Measurements from ENCODE around the gene ADGRL3.
"Not testable (repeated sequence)": the region's sequence is repeated elsewhere in the genome, so short reads cannot be mapped to it uniquely, and the experiment has no call there.

ADGRL3 gene

DNA sequence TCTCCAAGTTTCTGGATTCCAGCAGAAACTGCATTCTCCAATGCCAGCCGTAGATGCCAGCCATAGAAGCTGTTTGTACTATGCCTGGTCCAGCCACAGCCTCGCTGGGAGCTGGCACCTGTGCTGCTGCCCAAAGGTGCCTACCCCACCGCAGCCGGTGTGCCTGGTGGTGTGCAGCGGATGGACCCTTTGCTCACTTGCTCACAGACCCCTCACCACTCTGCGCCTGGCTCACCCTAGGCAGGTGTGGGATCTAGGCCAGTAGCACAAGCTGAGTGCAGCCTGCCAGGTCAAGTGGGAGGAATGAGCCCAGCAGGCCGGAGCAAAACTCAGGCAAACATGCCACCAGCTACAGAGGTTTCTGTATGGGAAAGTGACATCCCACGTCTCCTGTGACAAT lies 463.2 kb downstream of the ADGRL3 start:
- DNase-seq, result no peak

DNA sequence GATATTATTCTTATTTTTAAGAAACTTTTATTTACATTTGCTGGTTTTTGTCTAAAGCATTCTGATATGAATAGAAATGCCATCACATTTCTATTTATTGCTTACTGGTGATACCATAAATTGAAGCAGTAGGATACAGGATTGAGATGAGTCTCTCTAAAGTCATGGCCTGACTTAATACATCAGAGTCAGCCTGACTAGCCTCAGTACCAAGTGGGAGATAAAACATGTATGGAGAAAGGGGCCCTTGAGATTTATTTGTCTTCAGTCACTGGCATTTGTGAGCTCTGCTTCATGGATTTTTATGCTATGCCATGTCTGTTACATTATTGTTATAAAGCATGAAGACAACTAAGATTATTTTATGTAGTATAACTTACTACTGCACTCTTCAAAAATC lies 465.5 kb downstream of the ADGRL3 start:
- no peak for DNase-seq

DNA sequence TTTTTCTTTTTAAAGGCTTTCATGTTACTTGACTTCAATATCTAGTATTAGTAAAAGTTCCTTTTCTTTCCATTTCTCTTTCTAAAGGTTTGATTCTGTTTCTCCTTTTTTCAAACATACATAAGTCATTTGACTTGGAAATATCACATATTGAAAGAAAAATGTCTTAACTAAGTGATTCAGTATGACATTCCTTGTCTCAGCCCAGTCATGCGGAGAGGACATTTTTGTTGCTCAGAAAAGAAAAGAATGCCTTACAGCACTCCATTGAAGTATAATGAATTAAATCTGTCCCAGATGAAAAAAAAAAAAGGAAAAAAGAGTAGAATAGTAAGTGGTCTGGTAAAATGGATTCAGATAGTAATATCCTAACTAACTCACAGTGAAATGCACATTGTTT lies 466.1 kb downstream of the ADGRL3 start:
- no peak for DNase-seq

DNA sequence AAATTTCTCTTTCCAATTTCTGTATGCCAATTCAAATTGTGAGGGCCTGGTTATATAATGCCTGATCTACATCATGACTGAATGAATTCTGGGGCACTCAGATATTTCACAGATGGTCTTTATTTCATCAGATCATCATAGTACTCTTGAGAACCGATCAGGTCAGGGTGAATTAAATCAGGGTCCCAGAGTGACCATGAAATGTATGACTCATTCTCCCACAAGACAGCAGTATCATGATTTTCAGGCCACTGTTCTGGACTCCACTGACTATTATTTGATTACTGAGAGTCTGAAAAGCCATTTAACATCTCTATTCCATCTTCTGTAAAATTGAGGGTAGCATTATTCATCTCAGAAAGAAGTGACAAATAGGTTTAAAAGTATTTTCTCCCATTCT lies 471.5 kb downstream of the ADGRL3 start:
- DNase-seq, result no peak

DNA sequence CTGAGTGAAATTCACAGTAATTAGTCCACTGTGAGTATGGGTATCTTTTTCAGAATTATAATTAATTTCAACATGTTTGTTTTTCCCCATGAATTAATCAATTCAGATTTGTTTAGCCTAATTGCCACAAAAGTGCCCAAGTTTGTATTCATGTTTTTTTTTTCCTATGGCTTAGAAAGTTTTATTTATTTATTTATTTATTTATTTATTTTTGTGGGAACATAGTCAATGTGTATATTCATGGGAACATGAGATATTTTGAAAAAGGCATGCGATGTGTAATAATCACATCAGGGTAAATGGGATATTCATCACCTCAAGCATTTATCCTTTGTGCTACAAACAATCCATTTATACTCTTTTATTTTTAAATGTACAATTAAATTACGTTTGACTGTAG lies 475.3 kb downstream of the ADGRL3 start:
- DNase-seq, result no peak

DNA sequence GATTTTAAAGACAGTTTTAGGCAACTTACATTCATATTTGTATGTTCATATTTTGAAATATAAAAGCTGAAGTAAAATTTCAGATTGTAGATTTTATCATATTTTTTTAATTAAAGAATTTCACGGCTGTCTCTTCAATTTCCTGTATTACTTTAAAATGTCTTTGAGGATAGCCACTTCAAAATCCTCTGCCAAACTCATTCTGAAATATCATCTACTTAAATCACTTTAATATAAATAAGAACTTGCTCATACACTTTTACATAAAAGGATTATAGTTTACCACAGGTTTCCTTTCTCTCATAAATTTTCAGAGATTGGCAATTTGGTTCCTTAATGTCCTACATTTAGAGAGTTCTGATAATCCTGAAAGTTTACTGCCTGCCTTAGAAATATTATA lies 478.2 kb downstream of the ADGRL3 start:
- DNase-seq, result no peak

DNA sequence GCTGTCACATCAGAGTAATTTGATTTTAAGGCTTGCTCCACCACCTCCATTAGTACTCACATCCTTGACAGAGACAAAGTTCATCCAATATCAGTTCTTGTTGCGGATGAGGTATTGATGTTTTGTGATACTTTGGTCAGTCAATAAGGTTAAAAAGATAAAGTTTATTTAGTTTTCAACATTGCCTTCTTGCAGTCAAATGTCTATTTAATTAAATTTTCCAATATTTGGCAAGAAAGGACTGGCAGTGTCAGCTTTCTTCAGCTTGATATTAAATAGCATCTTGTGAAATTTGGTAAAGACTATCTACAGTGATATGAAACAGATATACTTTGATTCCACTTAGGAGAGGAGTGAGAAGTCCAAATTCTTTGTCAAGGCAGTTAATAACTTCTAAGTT lies 493.4 kb downstream of the ADGRL3 start:
- DNase-seq, result no peak

DNA sequence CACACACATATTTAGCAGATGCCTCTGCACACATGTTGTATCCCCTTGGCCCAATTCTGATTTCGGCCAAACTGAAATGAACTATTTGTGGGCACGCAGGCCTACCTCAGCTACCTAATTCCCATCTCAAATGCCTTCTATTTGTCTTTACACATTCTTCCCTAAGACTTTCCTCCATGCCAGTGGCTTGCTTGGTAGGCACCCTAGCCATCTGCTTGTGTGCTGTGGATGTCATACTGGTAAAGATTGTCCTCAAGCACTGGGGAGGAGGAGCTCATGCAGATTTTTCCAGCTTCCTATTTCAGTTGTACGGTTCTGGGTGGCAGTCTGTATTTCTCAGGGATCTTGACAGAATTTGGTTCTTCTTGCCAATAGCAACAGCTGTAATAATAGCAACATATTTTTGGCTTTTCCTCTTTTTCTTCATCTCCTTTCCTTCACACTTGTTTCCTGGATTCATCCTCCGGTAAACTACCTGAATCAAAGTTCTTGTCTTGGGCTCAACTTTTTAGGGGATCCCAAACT lies 514.3 kb downstream of the ADGRL3 start:
- DNase-seq, result no peak

DNA sequence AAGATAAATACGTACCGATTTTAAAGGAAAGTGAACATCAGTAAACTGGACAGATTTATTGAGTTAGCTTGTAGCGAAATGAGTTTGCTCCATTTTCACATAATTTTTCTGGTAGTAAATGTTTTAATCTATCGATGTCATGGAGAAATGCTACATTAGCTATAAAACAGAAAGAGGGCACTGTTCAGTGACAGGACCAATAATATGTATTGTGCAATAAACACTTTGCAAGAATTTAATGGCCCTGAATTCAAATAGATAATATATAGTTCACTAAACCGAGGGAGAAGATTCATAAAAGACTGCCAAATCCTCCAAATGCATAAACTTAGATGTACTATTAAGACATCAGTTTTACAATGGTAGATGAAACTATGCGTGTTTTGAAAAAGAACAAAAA lies 516.3 kb downstream of the ADGRL3 start:
- no peak for DNase-seq

DNA sequence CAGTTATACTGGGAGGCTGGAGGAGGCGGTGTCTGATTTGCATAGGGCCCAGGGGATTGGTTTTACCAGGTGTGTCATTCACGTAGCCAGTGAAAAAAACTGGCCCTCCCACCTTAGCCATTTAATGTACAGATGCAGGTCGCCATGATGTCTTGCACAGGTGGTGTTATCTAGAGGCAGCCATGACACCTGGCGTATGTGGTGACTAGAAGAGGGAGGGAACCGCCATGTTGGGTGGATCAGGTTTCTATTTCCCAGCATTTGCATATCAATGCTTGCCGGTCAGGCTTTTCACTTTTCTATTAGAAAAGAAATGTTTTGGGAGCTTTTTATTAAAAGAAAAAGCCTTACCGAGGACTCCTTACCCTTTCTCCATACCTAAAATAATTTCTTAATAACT lies 523.4 kb downstream of the ADGRL3 start:
- DNase-seq, result no peak

DNA sequence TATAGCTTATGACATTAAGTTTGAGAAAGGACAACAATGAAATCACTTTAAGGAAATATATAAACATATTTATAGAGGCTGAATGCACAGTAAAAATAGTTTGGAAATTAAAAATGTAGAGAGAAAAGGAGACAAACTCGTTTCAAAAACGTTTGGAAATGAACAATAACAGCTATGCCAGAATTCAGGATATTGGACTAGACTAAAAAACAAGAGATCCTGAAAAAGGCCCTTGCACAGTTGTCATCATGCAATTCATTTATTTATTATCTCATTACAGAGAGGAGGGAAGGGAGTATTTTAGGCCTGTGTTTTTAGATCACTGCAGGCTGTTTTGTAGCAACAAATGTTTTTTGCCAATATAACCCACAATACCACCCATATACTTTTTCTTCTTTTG lies 527.2 kb downstream of the ADGRL3 start:
- no peak for DNase-seq

DNA sequence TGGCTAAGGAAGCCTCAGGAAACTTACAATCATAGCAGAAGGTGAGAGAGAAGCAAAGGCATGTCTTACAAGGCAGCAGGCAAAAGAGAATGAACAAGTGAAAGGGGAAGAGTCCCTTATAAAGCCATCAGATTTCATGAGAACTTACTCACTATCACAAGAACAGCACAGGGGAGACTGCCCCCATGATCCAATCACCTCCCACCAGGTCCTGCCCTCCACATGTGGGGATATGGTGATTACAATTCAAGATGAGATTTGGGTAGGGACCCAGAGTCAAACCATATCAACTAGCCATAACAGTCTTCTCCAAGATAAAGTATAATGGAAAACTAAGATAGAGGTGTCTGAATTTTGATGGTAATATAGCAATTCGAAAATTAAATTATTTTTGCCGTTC lies 534.3 kb downstream of the ADGRL3 start:
- no peak for DNase-seq

DNA sequence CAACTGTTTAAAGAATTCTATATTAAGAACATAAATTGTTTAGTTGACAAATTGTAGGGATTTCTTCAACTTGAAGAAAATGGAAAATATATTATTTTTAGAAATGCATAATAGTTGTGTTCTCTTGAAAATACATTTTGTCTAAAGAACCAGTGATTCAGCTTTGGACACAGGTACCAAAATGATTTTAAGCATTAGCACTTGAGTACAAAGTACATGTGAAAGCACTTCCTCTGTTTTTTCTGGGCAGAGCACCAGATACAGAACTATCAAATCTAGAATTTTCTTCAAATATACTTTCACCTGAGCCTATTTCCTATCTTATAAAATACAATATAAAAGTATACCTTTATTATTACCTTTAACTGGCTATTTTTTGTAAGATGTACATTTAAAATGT lies 539.8 kb downstream of the ADGRL3 start:
- DNase-seq, result no peak

DNA sequence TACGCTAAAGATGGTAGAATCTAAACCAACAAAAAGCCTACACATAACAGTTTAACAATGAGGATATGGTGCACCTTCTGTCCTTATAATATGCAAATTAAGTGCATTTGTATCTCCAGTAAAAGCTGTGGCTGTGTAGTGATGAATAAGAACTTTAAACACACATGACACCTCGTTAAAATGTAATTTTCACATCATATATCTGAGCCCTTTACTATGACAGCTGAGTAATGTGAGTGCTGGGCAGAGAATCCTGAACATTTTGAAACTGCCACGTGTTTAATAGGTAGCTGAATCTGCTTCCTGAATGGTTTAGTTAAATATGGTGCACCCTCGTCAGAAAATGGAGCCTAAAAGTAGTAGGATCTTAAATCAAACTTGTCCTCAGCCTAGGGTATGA lies 540.8 kb downstream of the ADGRL3 start:
- DNase-seq, result no peak

DNA sequence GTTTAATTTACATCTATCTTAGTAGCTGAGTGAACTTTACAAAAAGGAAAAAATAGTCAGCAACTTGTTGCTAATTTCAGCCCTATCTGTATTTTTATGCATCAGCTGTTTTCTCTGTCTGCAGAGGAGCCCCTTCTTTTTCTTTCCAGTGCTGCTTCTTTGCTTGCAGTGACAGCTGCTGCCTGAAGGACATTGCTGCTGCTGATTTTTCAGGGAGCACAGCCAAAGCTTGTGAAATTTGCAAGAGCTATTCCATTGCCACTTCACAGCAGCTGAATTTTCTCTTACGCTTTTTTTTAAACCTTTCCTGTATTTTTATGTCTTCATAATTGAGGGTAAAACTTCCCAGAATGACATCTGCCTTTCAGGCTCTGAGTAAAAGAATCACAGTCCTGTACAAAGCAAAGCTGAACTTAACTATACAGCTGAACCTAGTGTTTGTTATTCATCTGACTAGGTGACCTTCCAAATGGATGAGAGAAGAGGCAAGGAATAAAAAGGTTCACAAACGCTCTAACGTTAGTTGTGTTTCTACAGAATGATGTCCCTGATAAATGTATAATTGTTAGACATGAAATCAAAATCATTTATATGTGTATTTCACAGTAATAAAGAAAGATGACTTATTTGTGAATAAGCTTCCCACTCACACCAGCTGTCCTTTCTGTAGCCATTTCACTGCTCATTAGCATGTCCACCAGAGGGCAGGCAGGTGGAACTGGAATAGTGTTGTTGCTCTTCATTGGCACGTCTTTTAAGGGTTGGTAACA lies 541.4 kb downstream of the ADGRL3 start:
- no peak for DNase-seq

DNA sequence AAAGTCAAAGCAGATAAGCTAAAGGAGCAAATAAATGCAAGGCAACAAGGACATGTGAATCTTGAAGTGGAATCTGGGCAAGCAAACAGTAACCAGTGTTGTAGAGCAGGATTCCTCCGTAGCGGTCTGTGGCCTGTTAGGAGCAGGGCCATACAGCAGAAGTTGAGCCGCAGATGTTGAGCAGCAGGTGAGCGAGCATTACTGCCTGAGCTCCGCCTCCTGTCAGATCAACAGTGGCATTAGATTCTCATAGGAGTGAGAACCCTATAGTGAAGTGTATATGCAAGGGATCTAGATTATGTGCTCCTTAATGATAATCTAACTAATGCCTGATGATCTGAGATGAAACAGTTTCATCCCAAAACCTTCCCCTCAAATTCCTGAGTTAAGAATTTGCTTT lies 550.7 kb downstream of the ADGRL3 start:
- no peak for DNase-seq

DNA sequence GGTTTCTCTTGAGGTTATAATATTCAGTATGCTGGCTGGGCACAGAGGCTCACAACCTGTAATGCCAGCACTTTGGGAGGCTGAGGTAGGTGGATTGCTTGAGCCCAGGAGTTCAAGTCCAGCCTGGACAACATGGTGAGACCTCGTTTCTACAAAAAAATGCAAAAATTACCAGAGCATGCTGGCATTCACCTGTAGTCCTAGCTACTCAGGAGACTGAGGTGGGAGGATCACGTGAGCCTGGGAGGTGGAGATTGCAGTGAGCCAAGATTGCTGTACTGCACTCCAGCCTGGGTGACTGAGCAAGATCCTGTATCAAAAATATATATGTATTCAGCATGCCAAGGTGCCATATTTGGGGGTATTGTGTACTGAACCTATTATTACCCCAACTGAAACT lies 552.5 kb downstream of the ADGRL3 start:
- no peak for DNase-seq

DNA sequence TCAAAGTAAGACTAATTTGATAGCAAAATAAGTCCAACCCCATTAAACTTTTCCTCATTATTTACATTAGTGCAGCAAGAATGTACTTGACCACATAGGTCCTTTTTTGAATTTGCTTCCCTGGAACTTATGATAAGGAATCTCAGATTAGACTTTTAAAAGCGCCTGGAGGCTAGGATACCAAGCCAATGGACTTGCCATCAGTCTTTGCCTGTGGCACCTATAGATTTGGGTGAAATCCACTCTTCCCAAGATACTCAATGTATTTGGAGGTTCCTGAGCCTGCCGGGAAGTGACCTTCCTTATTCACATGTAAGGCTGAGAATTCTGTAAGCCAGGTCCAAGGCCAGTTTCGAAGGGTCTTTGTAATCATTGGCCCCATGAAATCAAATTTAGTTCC lies 553.6 kb downstream of the ADGRL3 start:
- no peak for DNase-seq

DNA sequence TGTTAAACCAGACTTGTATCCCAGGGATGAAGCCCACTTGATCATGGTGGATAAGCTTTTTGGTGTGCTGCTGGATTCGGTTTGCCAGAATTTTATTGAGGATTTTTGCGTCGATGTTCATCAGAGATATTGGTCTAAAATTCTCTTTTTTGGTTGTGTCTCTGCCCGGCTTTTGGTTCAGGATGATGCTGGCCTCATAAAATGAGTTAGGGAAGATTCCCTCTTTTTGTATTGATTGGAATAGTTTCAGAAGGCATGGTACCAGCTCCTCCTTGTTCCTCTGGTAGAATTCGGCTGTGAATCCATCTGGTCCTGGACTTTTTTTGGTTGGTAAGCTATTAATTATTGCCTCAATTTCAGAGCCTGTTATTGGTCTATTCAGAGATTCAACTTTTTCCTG lies 556.8 kb downstream of the ADGRL3 start:
- DNase-seq, result not testable (repeated sequence)

DNA sequence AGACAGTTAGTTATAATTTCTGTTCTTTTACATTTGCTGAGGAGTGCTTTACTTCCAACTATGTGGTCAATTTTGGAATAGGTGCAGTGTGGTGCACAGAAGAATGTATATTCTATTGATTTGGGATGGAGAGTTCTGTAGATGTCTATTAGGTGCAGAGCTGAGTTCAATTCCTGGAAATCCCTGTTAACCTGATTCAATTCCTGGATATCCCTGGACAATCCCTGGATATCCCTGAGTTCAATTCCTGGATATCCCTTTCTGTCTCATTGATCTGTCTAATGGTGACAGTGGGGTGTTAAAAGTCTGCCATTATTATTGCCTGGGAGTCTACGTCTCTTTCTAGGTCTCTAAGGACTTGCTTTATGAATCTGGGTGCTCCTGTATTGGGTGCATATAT lies 557.9 kb downstream of the ADGRL3 start:
- not testable (repeated sequence) for DNase-seq

DNA sequence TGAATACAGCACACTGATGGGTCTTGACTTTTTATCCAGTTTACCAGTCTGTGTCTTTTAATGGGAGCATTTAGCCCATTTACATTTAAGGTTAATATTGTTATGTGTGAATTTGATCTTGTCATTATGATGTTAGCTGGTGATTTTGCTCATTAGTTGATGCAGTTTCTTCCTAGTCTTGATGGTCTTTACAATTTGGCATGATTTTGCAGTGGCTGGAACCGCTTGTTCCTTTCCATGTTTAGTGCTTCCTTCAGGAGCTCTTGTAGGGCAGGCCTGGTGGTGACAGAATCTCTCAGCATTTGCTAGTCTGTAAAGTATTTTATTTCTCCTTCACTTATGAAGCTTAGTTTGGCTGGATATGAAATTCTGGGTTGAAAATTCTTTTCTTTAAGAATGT lies 558.5 kb downstream of the ADGRL3 start:
- DNase-seq, result not testable (repeated sequence)

DNA sequence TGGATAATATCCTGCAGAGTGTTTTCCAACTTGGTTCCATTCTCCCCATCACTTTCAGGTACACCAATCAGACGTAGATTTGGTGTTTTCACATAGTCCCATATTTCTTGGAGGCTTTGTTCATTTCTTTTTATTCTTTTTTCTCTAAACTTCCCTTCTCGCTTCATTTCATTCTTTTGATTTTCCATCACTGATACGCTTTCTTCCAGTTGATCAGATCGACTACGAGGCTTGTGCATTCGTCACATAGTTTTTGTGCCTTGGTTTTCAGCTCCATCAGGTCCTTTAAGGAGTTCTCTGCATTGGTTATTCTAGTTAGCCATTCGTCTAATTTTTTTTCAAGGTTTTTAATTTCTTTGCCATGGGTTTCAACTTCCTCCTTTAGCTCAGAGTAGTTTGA lies 559.1 kb downstream of the ADGRL3 start:
- not testable (repeated sequence) for DNase-seq

DNA sequence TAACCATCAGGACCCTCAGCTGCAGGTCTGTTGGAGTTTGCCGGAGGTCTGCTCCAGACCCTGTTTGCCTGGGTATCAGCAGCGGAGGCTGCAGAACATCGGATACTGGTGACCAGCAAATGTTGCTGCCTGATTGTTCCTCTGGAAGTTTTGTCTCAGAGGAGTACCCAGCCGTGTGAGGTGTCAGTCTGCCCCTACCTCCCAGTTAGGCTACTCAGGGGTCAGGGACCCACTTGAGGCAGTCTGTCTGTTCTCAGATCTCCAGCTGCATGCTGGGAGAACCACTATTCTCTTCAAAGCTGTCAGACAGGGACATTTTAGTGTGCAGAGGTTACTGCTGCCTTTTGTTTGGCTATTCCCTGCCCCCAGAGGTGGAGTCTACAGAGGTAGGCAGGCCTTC lies 559.8 kb downstream of the ADGRL3 start:
- DNase-seq, result not testable (repeated sequence)

DNA sequence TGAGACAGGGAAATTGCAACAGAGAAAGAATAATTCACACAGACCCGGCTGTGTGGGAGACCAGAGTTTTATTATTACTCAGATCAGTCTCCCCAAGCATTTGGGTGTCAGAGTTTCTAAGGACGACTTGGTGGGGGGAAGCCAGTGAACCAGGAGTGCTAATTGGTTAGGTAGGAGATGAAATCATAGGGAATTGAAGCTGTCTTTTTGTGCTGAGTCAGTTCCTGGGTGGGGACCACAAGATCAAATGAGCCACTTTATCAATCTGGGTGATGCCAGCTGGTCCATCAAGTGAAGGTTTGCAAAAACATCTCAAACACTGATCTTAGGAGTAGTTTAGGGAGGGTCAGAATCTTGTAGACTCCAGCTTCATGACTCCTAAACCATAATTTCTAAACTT lies 560.7 kb downstream of the ADGRL3 start:
- DNase-seq, result no peak
